Endodermal cell (in vitro differentiated cells): ENCODE data around the gene ACACA. TPM values are rescaled to one million over a fixed set of nuclear protein-coding genes. Genes with fewer than 3 reads are reported as not detected.

ENCODE experiments used
- DNase-seq: peaks from one replicate; pipeline ENCODE4 v3.0.0-alpha.2; 2017
- H3K27ac ChIP-seq: 2 replicates; pipeline ENCODE4 v1.5.1; 2013; ENCODE audit warnings: mild to moderate bottlenecking, low read depth, low read length, moderate library complexity
- H3K27me3 ChIP-seq: 2 replicates; pipeline ENCODE4 v1.6.1; 2013; ENCODE audit warnings: mild to moderate bottlenecking, low read length, moderate library complexity; ENCODE audit not compliant: insufficient read depth, control insufficient read depth, poor library complexity, severe bottlenecking
- H3K36me3 ChIP-seq: 2 replicates; pipeline ENCODE4 v1.7.0; 2013; ENCODE audit warnings: mild to moderate bottlenecking, low read length, moderate library complexity; ENCODE audit not compliant: control insufficient read depth, insufficient read depth
- H3K4me1 ChIP-seq: one replicate; pipeline ENCODE4 v1.7.0; 2013; ENCODE audit warnings: low read length; ENCODE audit not compliant: control insufficient read depth, insufficient read depth
- H3K4me3 ChIP-seq: 2 replicates; pipeline ENCODE4 v1.5.1; 2013; ENCODE audit warnings: mild to moderate bottlenecking, low read length, moderate library complexity
- H3K9ac ChIP-seq: 2 replicates; pipeline ENCODE4 v1.6.1; 2013; ENCODE audit warnings: mild to moderate bottlenecking, low read length, moderate library complexity; ENCODE audit not compliant: poor library complexity, severe bottlenecking; ENCODE audit errors: extremely low read depth
- H3K9me3 ChIP-seq: 2 replicates; pipeline ENCODE4 v1.6.1; 2013; ENCODE audit warnings: mild to moderate bottlenecking, low read length, moderate library complexity; ENCODE audit not compliant: control insufficient read depth
- H3K27ac Mint-ChIP-seq: 2 replicates; pipeline ENCODE4 v1.8.0; 2020; ENCODE audit warnings: mixed read lengths
- H3K27me3 Mint-ChIP-seq: 2 replicates; pipeline ENCODE4 v1.8.0; 2021; ENCODE audit warnings: mild to moderate bottlenecking, mixed read lengths; ENCODE audit not compliant: insufficient read depth
- H3K36me3 Mint-ChIP-seq: 2 replicates; pipeline ENCODE4 v1.8.0; 2020; ENCODE audit warnings: low read depth, mixed read lengths
- H3K4me1 Mint-ChIP-seq: 2 replicates; pipeline ENCODE4 v1.8.0; 2020; ENCODE audit warnings: mixed read lengths
- H3K4me3 Mint-ChIP-seq: 2 replicates; pipeline ENCODE4 v1.8.0; 2020; ENCODE audit warnings: mild to moderate bottlenecking, moderate library complexity, mixed read lengths
- H3K9me3 Mint-ChIP-seq: 2 replicates; pipeline ENCODE4 v1.8.0; 2020; ENCODE audit warnings: mild to moderate bottlenecking, mixed read lengths
- WGBS, 2 experiments: methylation state at CpG; one replicate each; pipeline versions ENCODE4 v1.1.5 to v1.1.7; 2013; ENCODE audit warnings: missing lambda C conversion rate in 2 of 2, mixed read lengths in 1 of 2; ENCODE audit not compliant: insufficient coverage in 1 of 2, insufficient read length in 1 of 2; 5-methylcytosine and 5-hydroxymethylcytosine counted together
- total RNA-seq, 2 donors: library from RNA; stranded (reverse); fragmentation: NEBNext Ultra II Directional in 1 of 2; extraction: Animal tissue kit (Norgen Biotek cat#: 25700) in 1 of 2; gene quantifications; 2 replicates in 1 of 2; 3 replicates in 1 of 2; pipeline ENCODE4 v1.2.1, GENCODE V29; 2021
- TF ChIP-seq, protein P1 (sequence below): fragments of 200-600 bp; sonication (generic); conservative IDR thresholded peaks from 2 replicates; pipeline ENCODE4 v1.5.0; 2021; ENCODE audit warnings: antibody characterized with exemption, mild to moderate bottlenecking

The ACACA gene
- total RNA-seq, 2 donors from 2014 or later = 66.7 to 68.6 TPM

DNA sequence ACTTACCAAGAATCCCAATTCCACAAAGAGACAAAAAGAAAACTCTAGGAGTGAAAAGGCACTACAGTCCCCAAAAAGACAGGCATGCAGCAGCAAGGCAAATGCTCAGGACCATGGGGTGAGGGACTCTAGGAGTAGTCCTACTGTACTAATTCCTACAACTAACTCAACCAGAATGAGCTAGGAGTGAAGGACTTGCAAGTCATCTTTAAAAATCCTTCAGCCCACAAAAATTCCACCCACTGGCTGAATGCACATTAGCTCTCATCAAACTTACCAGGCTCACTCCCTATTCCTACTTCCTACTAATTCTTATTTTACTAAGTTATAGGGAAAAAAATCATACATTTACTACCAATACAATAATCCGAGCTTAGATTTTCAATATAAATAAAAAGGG is 172.5 kb downstream of the ACACA start:
- no peaks in the 10 kb centered on the region for H3K4me1 ChIP-seq
- no peak overlapping the region for H3K27ac Mint-ChIP-seq
- no peak overlapping the region for H3K27ac ChIP-seq
- WGBS, 2 experiments = 100% methylated on average over 1 of the region's 1 CpG; no CpG with 5 or more reads in 1 of the 2 experiments
- H3K36me3 ChIP-seq = peaks cover 87% of the 10 kb centered on the region
- no peaks in the 10 kb centered on the region for H3K27me3 Mint-ChIP-seq
- H3K9me3 Mint-ChIP-seq = no peaks in the 10 kb centered on the region
- peaks cover 50% of the 10 kb centered on the region for H3K36me3 Mint-ChIP-seq
- no peaks in the 10 kb centered on the region for H3K27me3 ChIP-seq
- no peak overlapping the region for H3K9ac ChIP-seq
- H3K4me1 Mint-ChIP-seq = no peaks in the 10 kb centered on the region
- TF ChIP-seq, protein P1, sequence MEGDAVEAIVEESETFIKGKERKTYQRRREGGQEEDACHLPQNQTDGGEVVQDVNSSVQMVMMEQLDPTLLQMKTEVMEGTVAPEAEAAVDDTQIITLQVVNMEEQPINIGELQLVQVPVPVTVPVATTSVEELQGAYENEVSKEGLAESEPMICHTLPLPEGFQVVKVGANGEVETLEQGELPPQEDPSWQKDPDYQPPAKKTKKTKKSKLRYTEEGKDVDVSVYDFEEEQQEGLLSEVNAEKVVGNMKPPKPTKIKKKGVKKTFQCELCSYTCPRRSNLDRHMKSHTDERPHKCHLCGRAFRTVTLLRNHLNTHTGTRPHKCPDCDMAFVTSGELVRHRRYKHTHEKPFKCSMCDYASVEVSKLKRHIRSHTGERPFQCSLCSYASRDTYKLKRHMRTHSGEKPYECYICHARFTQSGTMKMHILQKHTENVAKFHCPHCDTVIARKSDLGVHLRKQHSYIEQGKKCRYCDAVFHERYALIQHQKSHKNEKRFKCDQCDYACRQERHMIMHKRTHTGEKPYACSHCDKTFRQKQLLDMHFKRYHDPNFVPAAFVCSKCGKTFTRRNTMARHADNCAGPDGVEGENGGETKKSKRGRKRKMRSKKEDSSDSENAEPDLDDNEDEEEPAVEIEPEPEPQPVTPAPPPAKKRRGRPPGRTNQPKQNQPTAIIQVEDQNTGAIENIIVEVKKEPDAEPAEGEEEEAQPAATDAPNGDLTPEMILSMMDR = no peak
- H3K4me3 ChIP-seq = no peak overlapping the region
- H3K9me3 ChIP-seq = no peaks in the 10 kb centered on the region
- DNase-seq = no peak
- no peak overlapping the region for H3K4me3 Mint-ChIP-seq

DNA sequence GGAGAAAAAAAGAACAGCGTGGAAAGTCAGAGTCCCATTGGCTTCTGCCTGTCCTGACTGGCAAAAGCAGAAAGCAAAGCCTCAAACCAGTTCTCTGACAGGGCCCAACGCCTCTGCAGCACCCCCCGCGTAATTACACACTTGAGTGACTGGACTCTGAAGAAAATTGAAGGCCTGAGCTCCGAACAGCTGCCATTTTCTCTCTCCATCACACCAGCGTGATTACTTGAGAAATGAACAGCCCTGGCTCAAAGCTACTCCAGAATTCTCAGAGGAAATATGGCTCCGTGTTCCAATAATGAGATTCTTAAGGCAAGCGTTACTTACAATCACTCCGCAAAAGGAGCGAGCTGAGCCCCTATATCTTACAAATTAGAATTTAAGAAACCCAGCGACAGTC is 173.6 kb downstream of the ACACA start:
- Histone ChIP-seq H3K4me3 (no peak overlapping the region), H3K27me3 (no peaks in the 10 kb centered on the region), H3K4me1 (no peaks in the 10 kb centered on the region), H3K36me3 (peaks cover 84% of the 10 kb centered on the region), H3K9ac (no peak overlapping the region), H3K27ac (no peak overlapping the region), H3K9me3 (no peaks in the 10 kb centered on the region)
- H3K27ac Mint-ChIP-seq = no peak overlapping the region
- TF ChIP-seq, protein P1 = no peak
- DNase-seq = no peak
- 85 to 96% methylated on average over 11 of the region's 11 CpGs for WGBS, 2 experiments
- no peaks in the 10 kb centered on the region for H3K27me3 Mint-ChIP-seq
- peaks cover 2% of the 10 kb centered on the region for H3K9me3 Mint-ChIP-seq
- no peaks in the 10 kb centered on the region for H3K4me1 Mint-ChIP-seq
- H3K4me3 Mint-ChIP-seq = no peak overlapping the region
- peaks cover 50% of the 10 kb centered on the region for H3K36me3 Mint-ChIP-seq

DNA sequence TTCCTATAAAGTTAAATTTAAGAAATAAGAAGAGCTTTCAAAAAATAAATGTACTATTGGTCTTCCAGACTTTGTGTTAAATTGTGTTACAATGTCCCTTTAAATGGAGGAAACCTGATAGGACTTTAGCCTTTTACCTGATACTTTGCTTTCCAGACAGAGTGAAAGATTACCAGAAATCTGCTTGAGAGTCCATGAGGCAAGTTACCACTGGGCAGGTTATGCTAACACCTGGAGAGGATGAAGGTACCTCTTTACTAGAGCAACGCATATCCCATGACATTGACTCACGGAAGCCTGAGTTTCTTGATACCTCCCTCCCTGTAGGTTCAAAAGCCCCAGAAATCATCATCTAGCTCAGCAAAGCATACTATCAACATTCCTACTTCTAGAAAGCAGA is 174.7 kb downstream of the ACACA start:
- Mint-ChIP-seq H3K27me3 (no peaks in the 10 kb centered on the region), H3K27ac (no peak overlapping the region), H3K4me3 (no peak overlapping the region), H3K4me1 (peaks cover 1% of the 10 kb centered on the region), H3K9me3 (peaks cover 2% of the 10 kb centered on the region), H3K36me3 (peaks cover 40% of the 10 kb centered on the region)
- Histone ChIP-seq H3K9ac (no peak overlapping the region), H3K27ac (no peak overlapping the region), H3K27me3 (no peaks in the 10 kb centered on the region), H3K9me3 (no peaks in the 10 kb centered on the region), H3K4me1 (no peaks in the 10 kb centered on the region), H3K36me3 (peaks cover 74% of the 10 kb centered on the region), H3K4me3 (no peak overlapping the region)
- no peak for DNase-seq
- TF ChIP-seq, protein P1 = no peak
- 100% methylated on average over 1 to 2 of the region's 2 CpGs for WGBS, 2 experiments
